ENCODE data around the gene AMPD1. TPM values are rescaled to one million over a fixed set of nuclear protein-coding genes. Genes with fewer than 3 reads are reported as not detected.

The AMPD1 gene
- total and polyA plus RNA-seq, 2 experiments from 2014 or later = 0.27 TPM; not detected in 1

GRCh38 chr1:114660238-114660637 lies 35.1 kb downstream of the AMPD1 start (continued):
- TF ChIP-seq, protein P1, sequence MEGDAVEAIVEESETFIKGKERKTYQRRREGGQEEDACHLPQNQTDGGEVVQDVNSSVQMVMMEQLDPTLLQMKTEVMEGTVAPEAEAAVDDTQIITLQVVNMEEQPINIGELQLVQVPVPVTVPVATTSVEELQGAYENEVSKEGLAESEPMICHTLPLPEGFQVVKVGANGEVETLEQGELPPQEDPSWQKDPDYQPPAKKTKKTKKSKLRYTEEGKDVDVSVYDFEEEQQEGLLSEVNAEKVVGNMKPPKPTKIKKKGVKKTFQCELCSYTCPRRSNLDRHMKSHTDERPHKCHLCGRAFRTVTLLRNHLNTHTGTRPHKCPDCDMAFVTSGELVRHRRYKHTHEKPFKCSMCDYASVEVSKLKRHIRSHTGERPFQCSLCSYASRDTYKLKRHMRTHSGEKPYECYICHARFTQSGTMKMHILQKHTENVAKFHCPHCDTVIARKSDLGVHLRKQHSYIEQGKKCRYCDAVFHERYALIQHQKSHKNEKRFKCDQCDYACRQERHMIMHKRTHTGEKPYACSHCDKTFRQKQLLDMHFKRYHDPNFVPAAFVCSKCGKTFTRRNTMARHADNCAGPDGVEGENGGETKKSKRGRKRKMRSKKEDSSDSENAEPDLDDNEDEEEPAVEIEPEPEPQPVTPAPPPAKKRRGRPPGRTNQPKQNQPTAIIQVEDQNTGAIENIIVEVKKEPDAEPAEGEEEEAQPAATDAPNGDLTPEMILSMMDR (conservative IDR thresholded peaks at IDR 0.05; ENCODE audit: low read depth in 2 of 2) = no peak
- TF ChIP-seq REST (IDR thresholded peaks at IDR 0.05; ENCODE audit: unreplicated experiment) = no peak
- no peak for TF ChIP-seq ETS1 (IDR thresholded peaks at IDR 0.05)
- TF ChIP-seq ZNF331 (CRISPR knock-in tag; IDR thresholded peaks at IDR 0.05; ENCODE audit: low read depth) = no peak

DNA sequence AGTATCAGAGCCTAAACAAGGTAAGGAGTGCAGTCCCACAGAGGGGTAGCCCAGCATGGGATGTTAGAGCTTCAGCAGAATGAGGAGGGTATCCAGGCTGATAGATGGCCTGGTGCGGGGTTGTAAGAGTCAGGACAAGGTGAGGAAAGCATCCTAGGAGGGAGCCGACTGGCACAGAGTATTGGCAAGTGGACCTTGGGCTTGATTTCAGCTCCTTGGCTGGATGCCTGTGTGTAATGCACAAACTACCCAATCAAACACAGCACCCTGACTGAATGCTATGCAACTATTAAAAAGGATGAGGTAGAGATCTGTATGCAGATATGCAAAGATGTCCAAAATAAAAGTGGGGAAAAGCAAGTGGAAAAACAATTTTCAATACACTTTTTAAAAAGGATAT lies 43.5 kb downstream of the AMPD1 start:
- Mint-ChIP-seq H3K27me3 (ENCODE audit: insufficient read depth, low read depth, poor library complexity) (peaks cover 2% of the 10 kb centered on the region), H3K27ac (no peak overlapping the region), H3K9me3 (no peaks in the 10 kb centered on the region), H3K4me3 (no peak overlapping the region), H3K36me3 (ENCODE audit: low read depth) (no peaks in the 10 kb centered on the region), H3K4me1 (no peaks in the 10 kb centered on the region)
- DNase-seq (ENCODE audit: low spot score) (no peak), ATAC-seq (no peak; the same call in 2 of the 3 replicates)
- H3K27ac ChIP-seq (ENCODE audit: low read depth) = no peak overlapping the region
- no peak overlapping the region for H2AFZ ChIP-seq
- H3K27me3 ChIP-seq (ENCODE audit: insufficient read depth) = no peaks in the 10 kb centered on the region
- H3K36me3 ChIP-seq (ENCODE audit: insufficient read depth) = no peaks in the 10 kb centered on the region
- no peaks in the 10 kb centered on the region for H4K20me1 ChIP-seq (replicated peaks; ENCODE audit: insufficient read depth)
- H3K4me3 ChIP-seq = no peak overlapping the region
- no peak overlapping the region for H3K4me2 ChIP-seq
- no peak for TF ChIP-seq ZNF462 (CRISPR knock-in tag; IDR thresholded peaks at IDR 0.05)
- TF ChIP-seq EZH2 (IDR thresholded peaks at IDR 0.05; ENCODE audit: low read depth, unreplicated experiment) = no peak
- H3K79me2 ChIP-seq (replicated peaks; ENCODE audit: insufficient read depth) = no peaks in the 10 kb centered on the region
- no peaks in the 10 kb centered on the region for H3K9me2 ChIP-seq (ENCODE audit: insufficient read depth)
- no peaks in the 10 kb centered on the region for H3K4me1 ChIP-seq (ENCODE audit: insufficient read depth)
- H3F3A ChIP-seq (replicated peaks; ENCODE audit: low read depth) = no peaks in the 10 kb centered on the region
